Femur (tissue), 1 donor: ENCODE results near the gene LBP.
"Not testable (repeated sequence)": the region's sequence is repeated elsewhere in the genome, so short reads cannot be mapped to it uniquely, and the experiment has no call there.

Experiments
- DNase-seq: peaks from one replicate; pipeline ENCODE4 v3.0.0-alpha.2; 2017

LBP gene

GRCh38 chr20:38350879-38351775, 4.8 kb downstream of the LBP start:
- no peak for DNase-seq

GRCh38 chr20:38353316-38353715, 7.0 kb downstream of the LBP start:
- DNase-seq: no peak

GRCh38 chr20:38354227-38354626, 7.9 kb downstream of the LBP start:
- no peak for DNase-seq

GRCh38 chr20:38355161-38356012, 9.1 kb downstream of the LBP start:
- no peak for DNase-seq

- DNase-seq: no peak
These were observed 11.4 kb downstream of the LBP start for GRCh38 chr20:38357653-38358207.

- DNase-seq: no peak
These were observed 12.3 kb downstream of the LBP start for GRCh38 chr20:38358556-38358955.

GRCh38 chr20:38363004-38363747, 16.9 kb downstream of the LBP start:
- no peak for DNase-seq

- no peak for DNase-seq
These were observed 23.1 kb downstream of the LBP start for GRCh38 chr20:38369389-38369788.

- no peak for DNase-seq
These were observed 26.5 kb downstream of the LBP start for GRCh38 chr20:38372806-38373205.

- DNase-seq: no peak
These were observed 27.1 kb downstream of the LBP start for GRCh38 chr20:38373231-38373867.

- no peak for DNase-seq
These were observed 27.6 kb downstream of the LBP start for GRCh38 chr20:38373898-38374297.

GRCh38 chr20:38377039-38377685, 30.9 kb downstream of the LBP start:
- DNase-seq: no peak

- not testable (repeated sequence) for DNase-seq
These were observed 31.6 kb downstream of the LBP start for GRCh38 chr20:38377838-38378237.

GRCh38 chr20:38383147-38383546, 36.9 kb downstream of the LBP start:
- DNase-seq: no peak

GRCh38 chr20:38386004-38386403, 39.7 kb downstream of the LBP start:
- DNase-seq: no peak

- DNase-seq: no peak
These were observed 40.6 kb downstream of the LBP start for GRCh38 chr20:38386851-38387250.

GRCh38 chr20:38387953-38388352, 41.7 kb downstream of the LBP start:
- no peak for DNase-seq

GRCh38 chr20:38392356-38392755, 46.1 kb downstream of the LBP start:
- DNase-seq: no peak

GRCh38 chr20:38393259-38393658, 47.0 kb downstream of the LBP start:
- no peak for DNase-seq

- no peak for DNase-seq
These were observed 48.9 kb downstream of the LBP start for GRCh38 chr20:38395165-38395564.

- not testable (repeated sequence) for DNase-seq
These were observed 49.6 kb downstream of the LBP start for GRCh38 chr20:38395751-38396395.
